Measurements from ENCODE around the gene HP1BP3.

GRCh38 chr1:20823845-20824244 is 36.7 kb upstream of the HP1BP3 start:
- TF ChIP-seq CTCF (IDR thresholded peaks at IDR 0.05 in 8 of 11, conservative IDR thresholded peaks at IDR 0.05 in 3 of 11) (no peak), POLR2A (IDR thresholded peaks at IDR 0.05) (no peak)
